Motor neuron (in vitro differentiated cells): ENCODE measurements around the gene TGFBR1. TPM values are rescaled to one million over a fixed set of nuclear protein-coding genes. Genes with fewer than 3 reads are reported as not detected.

ENCODE experiments used
- ATAC-seq, 8 experiments: fragments of 200-7000 bp; cut with Tn5 transposase; replicated peaks in 6 of 8; 2 replicates each; pipeline ENCODE4 v1.8.0; 2021; ENCODE audit warnings: mild to moderate bottlenecking in 8 of 8, moderate library complexity in 8 of 8
- H3K27ac ChIP-seq, 2 donors: fragments of 250-450 bp; sonication (Bioruptor Pico); 2 replicates each; pipeline ENCODE4 v1.9.0; 2021; ENCODE audit warnings: antibody characterized with exemption in 2 of 2, mild to moderate bottlenecking in 2 of 2, moderate library complexity in 1 of 2
- H3K4me1 ChIP-seq, 2 donors: fragments of 250-450 bp; sonication (Bioruptor Pico); replicated peaks in 1 of 2; 2 replicates each; pipeline ENCODE4 v1.6.1; 2021; ENCODE audit warnings: antibody characterized with exemption in 2 of 2, mild to moderate bottlenecking in 2 of 2, moderate library complexity in 1 of 2
- H3K4me3 ChIP-seq, 5 donors: fragments of 250-450 bp; sonication (Bioruptor Pico); 2 replicates each; pipeline ENCODE4 v1.9.0; 2021; ENCODE audit warnings: antibody characterized with exemption in 5 of 5, mild to moderate bottlenecking in 5 of 5, moderate library complexity in 4 of 5
- WGBS, 10 experiments: fragments of 450-650 bp; shearing (Covaris generic); methylation state at CpG; one replicate each; pipeline ENCODE4 v1.0.0; 2022; 5-methylcytosine and 5-hydroxymethylcytosine counted together
- in situ Hi-C, 9 experiments: fragments of 400-800 bp; cut with MboI; loops; one replicate each; pipeline ENCODE4 v1.15.0; 2021; ENCODE audit warnings: low sequenced_read_pairs in 9 of 9, low pct_unique_long_range_greater_than_20kb in 2 of 9; ENCODE audit not compliant: unreplicated experiment in 9 of 9
- total RNA-seq, 8 experiments: library from RNA; unstranded; fragments of 300-600 nt; gene quantifications; 2 replicates each; pipeline versions ENCODE4 v1.2.3 to v1.2.4, GENCODE V29; 2022

TGFBR1 gene
- total RNA-seq, 8 experiments from 2014 or later = 15.7 to 71.7 (median 33.8) TPM

DNA sequence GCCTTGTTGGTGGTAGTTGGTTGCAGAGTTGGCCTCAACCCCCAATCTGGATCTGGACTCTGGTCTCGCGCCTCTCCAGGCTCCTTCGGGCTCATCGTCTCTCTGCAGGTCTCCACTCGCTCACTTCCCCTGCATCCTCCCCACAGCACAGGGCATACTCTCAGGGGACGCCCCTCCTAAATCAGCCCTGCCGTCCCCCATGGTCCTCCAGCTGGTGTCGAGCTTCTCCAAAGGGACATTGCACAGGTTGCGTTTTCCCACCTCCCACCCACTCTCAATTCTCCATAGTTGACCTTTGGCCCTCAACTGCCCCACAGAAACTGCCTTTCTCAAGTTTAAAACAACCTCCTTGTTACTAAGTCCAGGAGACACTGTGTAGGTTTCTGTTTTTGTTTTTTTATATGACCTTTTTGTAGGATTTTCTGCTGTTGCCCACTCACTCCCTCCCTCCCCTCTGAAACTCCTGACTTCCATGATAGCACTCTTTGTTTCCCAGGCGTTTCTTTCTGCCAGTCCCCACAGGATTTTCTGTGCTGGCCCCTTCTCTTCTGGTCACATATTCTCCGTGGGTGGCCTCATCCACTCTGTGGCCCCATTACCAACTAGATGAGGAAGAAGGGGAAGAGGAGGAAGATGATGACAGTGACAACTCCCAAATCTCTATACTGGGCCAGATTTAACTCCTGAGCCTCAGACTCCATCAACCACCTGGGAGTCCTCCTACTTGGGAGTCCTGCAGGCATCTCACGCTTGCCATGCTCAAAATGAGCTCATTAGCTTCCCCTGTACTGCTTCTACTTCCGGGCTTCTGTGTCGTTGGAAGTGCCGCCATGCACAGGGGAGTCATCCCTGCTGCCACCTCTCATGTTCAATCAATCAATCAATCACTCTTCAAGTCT is 66.6 kb downstream of the TGFBR1 start:
- peak overlapping the region; percentile 54 to 71 for H3K27ac ChIP-seq
- H3K4me1 ChIP-seq = peaks cover 70 to 77% of the 10 kb centered on the region in 2 donors
- H3K4me3 ChIP-seq = no peak overlapping the region
- ATAC-seq = no peak
- in situ Hi-C loops = loop anchor here in 2 of 9 experiments (25.0 kb wide), 2 partner anchors 1041 to 1141 kb away; no protein-coding TSS in a partner anchor
- 40 to 89% (median 65%) methylated on average over 1 to 13 of the region's 15 CpGs for WGBS, 10 experiments

DNA sequence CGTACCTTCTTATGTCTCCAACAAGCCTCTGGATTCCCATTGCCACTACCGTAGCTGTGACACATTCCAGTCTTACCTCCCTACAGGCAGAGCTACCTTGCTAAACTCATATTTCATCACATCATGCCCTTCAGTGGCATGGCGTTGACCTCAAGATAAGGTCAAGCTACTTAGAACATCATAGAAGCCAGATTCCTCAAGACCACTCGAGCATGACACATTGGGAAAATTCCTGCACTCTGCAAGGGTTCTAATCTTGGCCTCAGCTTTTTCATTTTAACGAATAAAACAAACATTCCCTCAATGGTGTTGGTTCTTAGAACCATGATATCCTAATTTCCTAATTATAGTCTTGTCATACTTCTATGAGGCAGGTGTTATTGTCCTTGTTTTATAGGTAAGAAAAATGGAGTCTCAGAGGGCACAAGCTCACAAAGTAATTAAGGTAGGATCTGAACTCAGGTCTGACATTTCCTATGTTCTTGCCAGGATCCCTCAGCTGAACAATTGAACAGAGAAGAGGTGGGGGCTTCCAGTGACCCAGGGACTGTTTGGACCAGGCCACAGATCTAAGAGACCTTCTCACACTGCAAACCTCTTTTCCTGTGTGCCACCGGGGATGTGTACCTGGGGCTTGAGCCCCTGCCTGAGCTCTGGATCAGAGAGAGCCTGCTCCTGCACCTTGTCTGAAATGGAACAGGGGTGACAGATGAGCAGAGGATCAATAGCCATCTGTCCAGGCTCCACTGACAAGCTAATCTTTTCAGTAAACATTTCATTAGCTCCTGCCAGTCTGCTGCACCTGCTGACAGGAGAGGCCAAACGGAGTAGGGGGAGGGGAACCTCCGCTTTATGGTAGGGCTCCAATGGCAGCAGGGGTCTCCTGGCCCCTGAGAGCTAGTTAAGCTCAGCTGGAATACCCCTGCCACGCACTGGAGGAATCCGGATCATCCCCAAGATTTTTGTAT is 67.5 kb downstream of the TGFBR1 start:
- Histone ChIP-seq H3K27ac (peak overlapping the region in 1 of 2 donors; percentile 26), H3K4me3 (no peak overlapping the region), H3K4me1 (peaks cover 79 to 82% of the 10 kb centered on the region in 2 donors)
- peak in 2 of 8 experiments; percentile 23 to 27 for ATAC-seq
- 20 to 81% (median 72%) methylated on average over 1 to 9 of the region's 10 CpGs; no CpG with 5 or more reads in 1 of the 10 experiments for WGBS, 10 experiments
- in situ Hi-C loops = loop anchor here in 2 of 9 experiments (25.0 kb wide), 2 partner anchors 1040 to 1140 kb away; no protein-coding TSS in a partner anchor

DNA sequence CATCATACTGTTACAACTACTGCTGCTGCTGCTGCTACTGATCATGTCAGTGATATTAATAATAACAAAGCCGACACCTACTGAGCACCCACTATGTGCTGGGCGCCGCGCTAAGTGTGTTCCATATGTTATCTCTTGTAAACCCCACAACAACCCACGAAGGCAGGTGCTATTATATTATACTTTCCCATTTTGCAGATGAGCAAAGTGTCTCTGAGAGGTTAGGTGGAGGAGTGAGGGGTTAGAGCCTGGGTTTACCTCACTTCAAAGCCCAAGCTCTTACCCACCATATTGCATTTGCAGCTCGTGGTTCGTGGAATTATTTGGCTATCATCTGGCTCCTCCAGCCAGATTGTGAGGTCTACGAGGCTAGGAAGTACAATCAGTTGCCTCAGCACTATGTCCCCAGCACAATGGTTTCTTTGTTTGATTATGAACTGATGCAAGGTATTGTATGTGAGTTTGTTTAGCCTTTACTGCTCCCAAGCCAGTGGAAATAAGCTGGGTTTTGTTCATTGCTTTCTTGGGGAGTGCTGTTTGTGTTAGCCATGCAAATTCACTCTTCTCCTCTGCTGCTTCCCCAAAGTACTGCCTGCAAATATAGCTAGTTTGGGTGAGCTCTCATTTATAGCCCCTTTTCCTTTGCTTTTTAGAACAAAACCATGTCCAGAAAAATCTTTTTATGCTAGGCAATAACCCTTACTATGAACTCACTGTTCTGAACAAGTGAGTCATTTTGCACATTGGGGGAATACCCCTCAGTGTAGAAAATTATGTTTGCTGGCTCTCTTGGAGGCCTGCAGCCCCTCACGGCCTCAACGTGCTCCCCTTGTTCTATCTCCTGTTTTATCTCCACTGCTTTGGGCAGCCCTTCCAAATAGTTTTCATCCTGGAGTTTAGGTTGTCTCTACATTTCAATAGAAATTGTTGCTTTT is 68.9 kb downstream of the TGFBR1 start:
- H3K4me1 ChIP-seq = peaks cover 69% of the 10 kb centered on the region in 2 donors
- ATAC-seq = peak in 5 of 8 experiments; percentile 5 to 22 (median 9)
- 39 to 76% (median 62%) methylated on average over 2 to 9 of the region's 10 CpGs; no CpG with 5 or more reads in 2 of the 10 experiments for WGBS, 10 experiments
- H3K4me3 ChIP-seq = no peak overlapping the region
- in situ Hi-C loops = loop anchor here in 2 of 9 experiments (25.0 kb wide), 2 partner anchors 1038 to 1138 kb away; no protein-coding TSS in a partner anchor
- no peak overlapping the region for H3K27ac ChIP-seq

DNA sequence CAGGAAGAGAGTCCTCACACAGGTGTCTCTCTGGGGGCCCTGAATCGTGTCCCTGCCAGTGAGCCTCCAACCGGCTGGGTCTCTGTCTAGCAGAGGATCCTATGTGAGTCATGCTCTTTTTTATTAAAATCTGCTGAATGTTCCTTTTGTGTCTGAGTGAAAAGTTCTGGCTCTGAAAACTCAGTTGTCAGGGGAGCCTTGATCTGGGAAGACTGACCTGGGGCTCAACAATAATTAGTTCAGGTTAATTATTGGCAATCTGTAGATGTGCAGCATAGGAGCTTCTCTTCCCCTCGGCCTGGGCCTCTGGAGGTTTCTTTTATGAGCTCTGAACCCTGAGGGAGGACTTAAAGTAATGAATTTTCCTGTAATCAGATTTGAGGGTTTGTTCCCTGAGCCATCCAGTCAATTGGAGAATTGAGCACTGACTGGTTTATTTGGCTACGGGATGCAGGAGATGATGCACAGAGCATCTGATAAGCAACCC is 71.7 kb downstream of the TGFBR1 start:
- in situ Hi-C loops = loop anchor here in 3 of 9 experiments (25.0 kb wide), 3 partner anchors 636 to 1411 kb away; partner anchors contain the start of genes CAVIN4 (in 1 of the 3) and NR4A3 (in 1 of the 3)
- no peak overlapping the region for H3K27ac ChIP-seq
- H3K4me1 ChIP-seq = peaks cover 41 to 43% of the 10 kb centered on the region in 2 donors
- no peak overlapping the region for H3K4me3 ChIP-seq
- peak in 5 of 8 experiments; percentile 66 to 74 (median 71) for ATAC-seq
- WGBS, 10 experiments = 0 to 53% (median 11%) methylated on average over 1 to 3 of the region's 4 CpGs; no CpG with 5 or more reads in 2 of the 10 experiments

DNA sequence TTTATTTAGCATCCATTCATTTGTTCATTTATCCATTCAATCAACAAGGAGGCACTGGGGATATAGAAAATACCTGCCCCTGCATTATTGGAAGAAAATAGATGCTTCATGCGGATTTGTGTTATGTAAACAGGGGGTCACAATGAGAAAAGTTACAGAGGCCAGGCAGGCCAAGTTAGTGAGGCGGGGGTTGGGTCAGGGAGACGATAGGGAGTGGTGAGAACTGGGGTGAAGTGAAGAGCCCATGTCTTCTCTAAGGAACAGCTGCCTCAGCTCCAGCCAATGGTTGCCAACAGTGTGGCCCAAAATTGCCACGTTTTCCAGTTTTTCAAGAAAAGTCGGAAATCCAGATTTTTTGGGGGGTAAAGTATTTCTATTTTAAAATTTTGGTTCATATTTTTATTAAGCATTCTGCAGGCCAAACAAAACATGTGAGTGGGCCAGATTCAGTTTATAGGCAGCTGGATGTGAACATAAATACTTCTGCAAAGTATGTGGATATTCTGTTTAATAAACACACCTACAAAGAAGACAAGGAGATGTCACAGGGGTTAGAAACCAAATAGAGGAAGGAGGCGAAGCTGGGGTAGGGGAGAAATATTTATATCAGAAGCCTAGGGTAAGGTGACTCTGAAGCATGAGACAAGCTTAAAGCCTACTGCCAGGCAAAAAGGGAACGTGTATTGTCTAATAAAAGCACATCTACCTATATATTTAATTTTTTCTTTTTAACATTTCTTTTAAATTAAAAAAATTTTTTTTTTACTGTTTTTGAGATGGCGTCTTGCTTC is 72.9 kb downstream of the TGFBR1 start:
- in situ Hi-C loops = loop anchor here in 3 of 9 experiments (25.0 kb wide), 3 partner anchors 635 to 1410 kb away; partner anchors contain the start of genes CAVIN4 (in 1 of the 3) and NR4A3 (in 1 of the 3)
- no peak for ATAC-seq
- H3K4me3 ChIP-seq = no peak overlapping the region
- H3K27ac ChIP-seq = no peak overlapping the region
- 65 to 100% (median 94%) methylated on average over 2 to 8 of the region's 8 CpGs; no CpG with 5 or more reads in 1 of the 10 experiments for WGBS, 10 experiments
- peaks cover 32% of the 10 kb centered on the region in 2 donors for H3K4me1 ChIP-seq

DNA sequence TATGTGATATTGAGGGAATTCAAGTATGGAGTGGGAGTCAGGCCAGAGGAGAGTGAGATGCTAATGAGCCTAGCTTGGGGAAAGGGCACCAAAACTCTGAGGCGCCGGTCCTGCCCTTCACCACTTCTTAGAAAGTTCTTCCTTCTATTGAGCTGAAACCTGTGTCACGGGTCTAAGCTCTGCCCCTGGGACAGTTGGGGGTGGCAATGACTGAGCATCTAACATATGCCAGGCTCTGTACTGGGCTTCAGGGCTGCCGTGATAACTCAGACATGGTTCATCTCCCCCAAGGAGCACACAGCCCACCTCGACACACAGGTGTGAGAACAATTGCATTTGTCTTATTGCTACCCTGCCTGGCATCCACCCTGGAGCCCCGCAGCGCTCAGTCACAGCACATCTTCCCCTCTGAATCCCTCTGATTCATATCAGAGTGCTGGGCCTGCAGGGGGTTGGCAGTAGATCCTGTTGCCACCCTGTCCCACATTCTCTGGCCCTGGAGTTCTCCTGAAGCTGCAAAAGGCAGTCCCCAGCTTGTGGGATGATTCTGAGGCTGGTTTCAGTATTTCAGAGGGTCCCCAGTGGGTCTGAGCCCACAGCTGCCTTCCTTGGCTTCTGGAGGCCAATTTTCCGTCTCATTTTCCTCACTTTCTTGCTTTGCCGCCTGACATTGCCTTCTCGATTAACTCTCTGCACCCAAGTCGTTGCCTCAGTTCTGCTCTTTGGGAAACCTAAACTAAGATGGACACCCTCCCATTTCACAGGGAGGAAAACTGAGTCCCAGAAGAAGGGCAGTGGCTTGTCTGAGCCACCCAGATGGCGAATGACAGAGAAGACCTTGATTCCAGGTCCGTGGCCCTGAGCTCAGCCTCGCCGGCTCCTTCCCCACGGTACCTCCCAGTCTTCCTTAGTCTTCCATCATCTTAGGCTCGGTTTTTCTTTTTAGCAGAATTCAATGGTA is 74.3 kb downstream of the TGFBR1 start:
- ATAC-seq = no peak
- no peak overlapping the region for H3K4me3 ChIP-seq
- in situ Hi-C loops = loop anchor here in 3 of 9 experiments (25.0 kb wide), 3 partner anchors 633 to 1408 kb away; partner anchors contain the start of genes CAVIN4 (in 1 of the 3) and NR4A3 (in 1 of the 3)
- H3K27ac ChIP-seq = no peak overlapping the region
- H3K4me1 ChIP-seq = peaks cover 26 to 29% of the 10 kb centered on the region in 2 donors
- 76 to 100% (median 88%) methylated on average over 1 to 15 of the region's 17 CpGs; no CpG with 5 or more reads in 1 of the 10 experiments for WGBS, 10 experiments

DNA sequence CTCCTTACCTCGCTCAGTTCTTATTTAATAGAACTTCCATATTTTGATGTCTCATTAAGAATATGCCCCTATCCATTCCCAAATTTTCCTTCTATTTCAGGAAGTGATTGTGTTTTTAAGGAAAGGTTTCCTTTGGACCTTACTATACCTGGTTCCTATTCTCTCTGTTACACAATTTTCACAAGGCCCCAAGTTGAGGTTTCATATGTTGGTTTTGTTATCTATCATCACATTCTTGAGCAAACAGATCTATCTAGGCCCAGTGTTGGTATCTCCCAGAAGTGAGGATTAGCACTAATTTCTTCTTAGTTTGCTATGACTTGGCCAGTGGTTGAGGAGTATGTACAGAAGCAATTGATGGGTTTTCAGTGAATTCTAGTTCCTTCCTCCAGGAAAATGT is 75.3 kb downstream of the TGFBR1 start:
- Histone ChIP-seq H3K4me3 (no peak overlapping the region), H3K27ac (no peak overlapping the region), H3K4me1 (peaks cover 31% of the 10 kb centered on the region in 2 donors)
- 80 to 100% (median 100%) methylated on average over 1 of the region's 1 CpG for WGBS, 10 experiments
- ATAC-seq = no peak
- in situ Hi-C loops = loop anchor here in 3 of 9 experiments (10.0 to 25.0 kb wide), 4 partner anchors 632 to 1407 kb away; partner anchors contain the start of genes CAVIN4 (in 1 of the 3) and NR4A3 (in 1 of the 3)

DNA sequence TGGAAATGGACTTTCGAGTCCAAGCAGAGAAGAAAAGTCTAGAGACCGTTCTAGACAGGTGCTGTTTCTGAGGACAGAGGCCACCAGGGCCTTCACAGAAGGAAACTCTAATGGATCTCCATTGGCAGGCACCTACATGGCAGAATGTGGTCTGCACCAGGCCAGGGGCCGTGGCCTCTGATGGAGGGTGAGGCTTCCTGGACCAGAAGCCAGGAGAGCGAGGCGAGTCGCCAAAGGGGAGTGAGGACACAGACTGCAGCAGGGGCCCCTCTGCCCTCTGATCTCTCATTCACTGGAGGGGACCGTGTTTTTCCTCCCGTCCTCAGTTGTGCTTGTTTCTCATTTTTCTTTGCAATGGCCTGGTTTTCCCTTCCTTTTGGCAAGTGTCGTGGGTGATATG is 75.7 kb downstream of the TGFBR1 start:
- 68 to 100% (median 90%) methylated on average over 1 to 8 of the region's 9 CpGs; no CpG with 5 or more reads in 2 of the 10 experiments for WGBS, 10 experiments
- H3K4me1 ChIP-seq = peaks cover 31 to 32% of the 10 kb centered on the region in 2 donors
- H3K27ac ChIP-seq = no peak overlapping the region
- no peak overlapping the region for H3K4me3 ChIP-seq
- no peak for ATAC-seq
- in situ Hi-C loops = loop anchor here in 3 of 9 experiments (10.0 to 25.0 kb wide), 4 partner anchors 632 to 1407 kb away; partner anchors contain the start of genes CAVIN4 (in 1 of the 3) and NR4A3 (in 1 of the 3)

DNA sequence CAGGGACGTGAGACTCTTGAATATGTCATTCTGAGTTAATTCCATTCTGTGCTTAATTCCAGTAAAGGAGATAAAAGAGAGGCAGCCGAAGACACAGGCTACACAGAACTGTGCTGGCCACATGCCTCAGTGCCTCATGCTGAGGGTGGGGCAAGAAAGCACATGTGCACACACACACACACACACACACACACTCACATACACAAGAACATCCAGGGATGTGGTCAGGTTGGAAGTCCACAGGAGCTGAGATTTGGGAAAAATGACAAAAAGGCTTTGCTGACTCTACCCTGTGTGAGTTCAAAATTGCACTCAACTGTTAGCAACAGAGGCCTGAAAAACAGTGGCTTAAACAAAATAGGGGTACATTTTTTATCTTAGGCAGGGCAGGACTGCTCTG is 76.3 kb downstream of the TGFBR1 start:
- Histone ChIP-seq H3K4me1 (peaks cover 31 to 32% of the 10 kb centered on the region in 2 donors), H3K4me3 (no peak overlapping the region), H3K27ac (no peak overlapping the region)
- in situ Hi-C loops = loop anchor here in 3 of 9 experiments (10.0 to 25.0 kb wide), 4 partner anchors 631 to 1406 kb away; partner anchors contain the start of genes CAVIN4 (in 1 of the 3) and NR4A3 (in 1 of the 3)
- ATAC-seq = peak in 2 of 8 experiments; percentile 9 to 21
- 33 to 100% (median 63%) methylated on average over 1 to 2 of the region's 2 CpGs; no CpG with 5 or more reads in 5 of the 10 experiments for WGBS, 10 experiments
